HG02759 (cell line): Measurements from ENCODE around the gene MYO16.

Source experiments
- ATAC-seq: cut with Tn5 transposase; IDR thresholded peaks from one replicate; pipeline ENCODE4 v1.9.1; 2021; ENCODE audit warnings: mild to moderate bottlenecking, moderate library complexity; ENCODE audit not compliant: unreplicated experiment

Gene MYO16

DNA sequence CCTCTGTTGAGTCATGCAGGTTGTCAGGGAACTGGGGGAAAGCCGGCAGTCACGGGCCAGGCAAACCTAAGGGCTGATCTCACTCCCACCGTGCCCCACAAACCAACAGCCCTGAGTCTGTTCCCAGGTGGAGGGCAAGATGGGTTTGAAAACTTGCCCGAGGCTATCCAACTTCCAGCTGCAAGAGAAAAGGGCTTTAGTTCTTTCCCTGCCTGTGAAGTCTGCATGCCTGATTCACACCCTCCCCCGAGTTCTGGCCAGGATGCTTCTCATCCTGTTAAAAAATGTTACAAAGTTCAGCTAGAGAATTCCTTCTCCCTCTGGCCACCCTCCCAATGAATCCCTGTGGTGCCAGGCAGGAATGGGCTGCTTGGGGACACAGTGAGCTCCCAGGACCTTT lies 33.1 kb downstream of the MYO16 start:
- no peak for ATAC-seq

DNA sequence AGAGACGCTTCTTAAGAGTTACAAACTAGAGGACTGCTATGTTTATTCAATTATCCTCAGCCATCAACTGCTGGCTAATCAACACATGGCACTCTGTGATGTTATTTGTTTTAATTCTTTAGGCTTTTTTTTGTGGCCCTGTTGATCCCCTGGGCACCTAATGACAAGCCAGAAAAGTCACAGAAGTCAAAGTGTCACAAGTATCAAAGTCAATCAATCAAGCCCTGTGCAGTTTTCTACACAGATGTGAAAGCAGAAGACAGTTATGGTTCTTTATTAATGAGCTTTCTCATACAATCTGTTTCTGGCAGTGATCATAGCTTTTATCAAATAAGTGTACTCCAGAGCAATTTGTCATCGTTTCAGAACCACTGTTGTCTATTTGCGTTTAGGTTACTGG lies 34.3 kb downstream of the MYO16 start:
- ATAC-seq = no peak

DNA sequence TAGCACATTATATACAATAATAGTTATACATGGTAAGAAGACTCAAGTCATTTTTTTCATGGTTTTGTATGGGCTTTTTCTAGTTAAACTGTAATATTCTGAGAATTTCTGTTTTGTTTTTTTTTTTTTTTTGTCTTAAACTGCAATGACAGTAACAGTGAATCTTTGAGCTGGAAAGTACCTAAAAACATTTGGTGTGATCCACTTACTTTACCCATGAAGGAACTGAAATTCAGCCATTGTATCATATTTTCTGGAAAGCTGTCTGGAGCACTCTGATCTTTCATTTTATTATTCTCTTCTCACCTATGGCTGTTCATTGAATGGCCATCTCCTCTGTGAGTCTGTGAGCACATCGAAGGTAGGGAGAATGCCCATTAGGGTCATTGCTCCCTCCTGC lies 37.8 kb downstream of the MYO16 start:
- ATAC-seq = no peak

DNA sequence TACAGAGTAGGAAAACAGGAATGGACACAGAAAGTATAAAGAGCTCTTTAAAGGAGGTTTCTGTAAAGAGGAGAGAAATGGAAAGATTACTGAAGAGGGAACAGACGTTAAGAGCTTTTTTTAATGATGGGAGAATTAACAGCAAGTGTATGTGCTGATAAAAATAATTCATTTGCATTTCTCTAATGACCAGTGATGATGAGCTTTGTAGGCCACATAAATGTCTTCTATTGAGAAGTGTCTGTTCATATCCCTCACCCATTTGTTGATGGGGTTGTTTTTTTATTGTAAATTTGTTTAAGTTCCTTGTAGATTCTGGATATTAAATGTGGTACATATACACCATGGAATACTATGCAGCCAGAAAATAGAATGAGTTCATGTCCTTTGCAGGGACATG lies 40.0 kb downstream of the MYO16 start:
- no peak for ATAC-seq

DNA sequence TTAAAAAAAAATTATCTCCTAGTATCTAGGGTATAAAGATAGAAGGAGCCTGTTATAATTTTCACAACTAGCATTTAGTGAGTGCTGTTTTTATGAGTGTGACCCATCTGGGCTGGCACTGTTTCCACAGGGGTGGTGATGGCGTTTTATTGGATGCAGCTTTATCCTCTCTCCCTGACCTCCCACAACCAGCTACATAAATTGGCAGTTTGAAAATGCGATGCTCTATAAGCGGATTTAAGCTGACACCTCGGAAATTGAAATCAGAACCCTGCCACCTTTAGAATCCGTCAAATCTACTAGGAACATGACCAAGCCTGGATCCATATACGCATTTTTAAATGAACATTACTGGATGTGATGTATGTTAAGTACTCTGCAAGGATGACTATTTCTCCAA lies 44.9 kb downstream of the MYO16 start:
- ATAC-seq = no peak

DNA sequence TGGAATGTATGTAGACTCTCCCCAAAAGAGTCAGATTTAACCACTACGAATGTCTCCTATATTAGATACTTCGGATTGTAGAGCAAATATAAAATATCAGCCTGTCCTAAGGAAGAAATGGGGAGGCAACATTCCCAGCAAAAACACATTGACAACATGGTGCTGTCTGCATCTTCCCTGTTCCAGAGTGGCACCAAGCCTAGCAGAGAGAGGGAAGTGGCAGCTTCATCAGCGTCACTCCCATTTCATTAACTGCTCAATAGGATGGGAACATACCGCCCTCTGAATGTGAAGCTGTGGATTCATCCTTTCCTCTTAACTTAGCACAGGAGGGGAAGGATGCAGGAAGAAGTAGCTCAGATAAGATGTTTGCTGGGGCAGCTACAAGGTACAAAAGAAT lies 45.4 kb downstream of the MYO16 start:
- no peak for ATAC-seq

DNA sequence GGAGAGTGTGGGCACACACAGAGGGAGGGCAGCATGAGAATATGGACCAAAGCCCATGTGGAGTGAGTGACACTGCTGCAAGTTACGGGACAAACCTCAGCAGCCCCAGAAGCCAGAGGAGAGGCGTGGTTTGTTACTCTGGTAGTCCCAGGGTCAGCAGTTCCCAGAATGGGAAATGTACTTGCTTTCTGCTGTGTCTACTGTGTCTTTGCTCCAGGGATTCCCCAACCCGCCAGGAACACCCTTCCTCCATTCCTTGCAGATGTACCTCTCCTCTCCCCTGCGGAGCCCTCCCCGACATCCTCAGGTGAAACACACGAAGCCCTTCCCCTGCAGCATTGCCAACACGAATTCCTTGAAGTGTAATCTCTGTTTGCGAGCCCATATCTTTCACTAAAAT lies 47.2 kb downstream of the MYO16 start:
- no peak for ATAC-seq

DNA sequence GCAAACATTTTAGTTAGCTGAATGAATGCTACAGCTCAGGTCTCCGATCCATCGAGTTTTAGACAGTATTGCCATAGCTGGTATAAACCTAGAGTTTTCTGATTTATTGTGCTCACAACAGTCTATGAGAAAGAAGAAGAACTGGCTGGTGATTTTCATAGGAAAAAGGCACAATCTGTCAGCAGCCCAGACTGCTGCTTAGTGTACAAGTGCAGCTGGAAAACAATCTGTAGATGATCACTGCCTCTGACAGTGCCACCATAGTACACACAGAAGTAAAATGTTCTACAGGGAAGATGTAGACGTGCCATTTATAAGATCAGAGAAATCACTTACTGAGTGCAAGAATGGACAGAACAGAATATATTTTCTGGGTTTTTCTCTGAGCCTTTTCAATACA lies 48.4 kb downstream of the MYO16 start:
- no peak for ATAC-seq

DNA sequence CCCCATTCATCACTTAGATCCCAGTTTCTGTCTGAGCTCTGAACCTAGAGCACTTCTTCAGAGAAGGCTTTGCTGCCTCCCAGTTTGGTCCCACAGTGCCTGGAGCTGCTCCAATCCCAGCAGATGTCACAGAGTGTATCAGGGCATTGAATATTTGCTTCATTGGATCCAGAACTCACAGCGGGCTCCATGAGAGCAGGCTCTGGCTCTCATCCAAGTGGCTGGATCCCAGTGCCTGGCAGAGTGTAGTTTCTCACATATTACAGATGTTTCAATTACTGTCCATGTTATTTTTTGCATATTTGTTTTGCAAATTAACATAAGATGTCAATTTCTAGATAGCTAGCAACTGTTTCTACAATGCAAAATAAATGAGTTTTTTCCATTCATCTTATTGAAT lies 50.6 kb downstream of the MYO16 start:
- no peak for ATAC-seq

DNA sequence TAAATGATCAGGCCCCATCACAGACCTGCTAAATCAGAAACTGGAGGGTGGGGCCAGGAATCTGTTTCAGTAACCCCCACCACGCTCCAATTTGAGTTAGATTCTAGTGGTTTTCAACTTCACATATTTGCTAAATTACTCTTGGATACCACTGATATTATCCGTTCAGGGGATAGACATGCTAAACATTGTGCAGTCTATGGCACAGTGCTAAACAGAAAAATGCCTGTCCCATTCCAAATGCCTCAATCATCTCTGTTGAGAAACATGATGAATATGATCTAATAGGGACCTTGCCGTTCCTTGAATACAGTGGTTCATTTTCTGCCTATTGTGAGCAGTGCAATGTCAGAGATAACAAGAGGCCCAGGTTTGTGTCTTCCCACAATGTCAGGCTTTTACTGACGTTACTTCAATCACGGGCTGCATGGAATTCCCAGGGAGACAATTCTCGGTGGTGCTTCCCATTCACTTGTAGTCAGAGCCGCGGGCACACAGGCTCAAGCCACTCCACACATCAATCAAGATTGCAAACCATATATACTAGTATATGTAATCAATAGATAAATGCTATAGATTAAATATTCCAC lies 52.7 kb downstream of the MYO16 start:
- no peak for ATAC-seq

DNA sequence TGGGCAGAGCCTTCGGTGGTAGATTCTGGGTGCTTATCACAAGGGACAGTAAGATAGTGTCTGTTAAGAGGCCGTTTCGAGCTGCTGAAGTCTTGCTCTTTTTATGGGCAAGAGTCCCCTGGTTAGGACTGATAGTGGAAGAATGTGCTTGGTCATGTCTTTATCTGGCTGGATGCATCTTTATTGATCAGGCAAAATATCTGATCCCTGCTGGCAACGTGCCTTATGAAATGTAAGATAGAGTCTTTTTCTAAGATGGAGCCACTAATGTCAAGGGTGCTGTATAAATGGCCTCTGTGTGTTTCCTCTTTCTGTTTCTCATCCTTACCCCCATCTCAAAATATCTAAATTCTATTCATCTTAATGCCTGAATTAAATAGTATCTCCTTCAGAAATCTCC lies 53.3 kb downstream of the MYO16 start:
- ATAC-seq = no peak

DNA sequence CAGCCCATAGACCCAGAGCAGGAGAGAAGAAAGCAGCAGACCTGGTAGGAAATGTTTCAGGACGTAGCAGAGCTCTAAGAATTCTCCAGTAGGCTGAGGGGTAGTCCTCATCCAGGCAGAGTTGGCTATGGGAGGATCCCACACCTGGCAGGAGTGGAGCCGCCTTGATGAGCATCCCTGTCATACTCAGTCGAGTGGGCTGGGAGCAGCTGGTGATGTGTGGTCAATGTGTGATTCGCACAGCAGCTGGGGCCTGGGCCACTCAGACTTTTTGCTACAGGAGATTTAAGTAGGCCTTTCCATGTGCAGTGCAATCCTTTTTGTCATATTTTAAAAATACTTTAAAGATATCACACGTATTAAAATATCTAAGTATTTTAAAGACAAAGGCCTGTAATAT lies 56.6 kb downstream of the MYO16 start:
- ATAC-seq = no peak

DNA sequence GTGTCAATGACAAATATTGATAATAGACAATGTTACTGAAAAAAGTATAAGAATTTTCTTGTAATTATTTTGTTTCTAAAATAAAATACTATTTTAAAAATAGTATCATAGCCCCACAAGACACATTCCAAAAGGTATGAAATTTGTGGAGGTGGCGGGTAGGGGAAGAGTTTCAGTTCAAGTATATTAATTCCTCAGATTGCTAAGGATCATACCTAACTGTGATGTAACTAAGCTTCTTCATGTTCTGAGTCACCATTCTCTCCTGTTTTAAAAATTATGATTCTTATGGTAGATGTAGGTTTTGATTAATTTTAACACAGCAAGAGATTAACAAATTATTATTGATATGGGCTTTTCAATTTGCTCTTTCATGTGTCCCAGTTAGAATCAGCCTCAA lies 61.3 kb downstream of the MYO16 start:
- ATAC-seq = no peak

DNA sequence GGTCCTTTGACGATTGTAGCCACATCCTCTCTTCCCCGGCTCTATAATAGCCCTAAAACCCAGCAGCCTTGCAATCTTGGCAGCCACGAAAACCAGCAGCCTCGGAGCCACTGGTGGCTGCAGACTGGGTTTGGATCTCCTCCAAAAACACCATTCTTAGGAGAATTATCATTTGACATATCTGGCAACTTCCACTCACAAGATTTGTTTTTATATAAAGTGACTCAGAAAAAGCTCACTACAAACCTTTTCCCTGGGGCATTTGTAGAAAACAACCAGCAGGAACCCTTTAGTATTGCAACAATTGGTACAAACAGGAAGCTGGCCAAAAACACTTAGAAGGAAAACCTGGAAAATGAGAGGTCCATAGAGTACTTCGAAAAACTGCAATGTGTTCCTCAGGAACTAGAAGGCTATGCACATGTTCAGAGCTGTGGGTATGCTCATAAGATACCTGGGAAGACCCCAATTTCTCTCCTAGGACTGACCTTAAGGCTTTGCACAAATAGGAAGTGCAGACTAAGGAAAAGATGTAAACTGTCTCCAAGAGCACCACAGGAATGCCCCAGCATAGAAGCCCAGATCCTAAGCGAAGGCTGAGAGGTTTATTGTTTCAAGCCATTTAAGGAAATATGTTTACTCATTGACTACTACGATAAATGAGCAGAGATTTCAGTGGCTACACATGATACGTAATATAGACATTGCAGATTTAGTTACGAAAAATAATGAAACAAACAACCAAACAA lies 71.2 kb downstream of the MYO16 start:
- no peak for ATAC-seq

DNA sequence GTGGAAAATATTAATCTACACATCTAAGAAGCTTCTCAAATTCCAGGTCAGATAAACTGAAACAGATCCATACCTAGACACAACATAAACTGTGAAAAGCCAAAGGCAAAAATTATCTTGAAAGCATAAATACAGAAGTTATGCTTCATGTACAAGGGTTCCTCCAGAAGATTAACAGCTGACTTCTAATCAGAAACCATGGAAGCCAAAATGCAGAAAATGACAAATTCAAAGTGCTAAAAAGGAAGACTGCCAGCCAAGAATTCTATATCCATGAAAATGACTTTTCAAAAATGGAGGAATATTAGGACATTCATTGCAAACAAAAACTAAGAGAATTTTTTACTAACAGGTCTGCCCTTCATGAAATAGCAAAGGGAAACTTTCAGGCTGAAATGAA lies 72.8 kb downstream of the MYO16 start:
- ATAC-seq = no peak

DNA sequence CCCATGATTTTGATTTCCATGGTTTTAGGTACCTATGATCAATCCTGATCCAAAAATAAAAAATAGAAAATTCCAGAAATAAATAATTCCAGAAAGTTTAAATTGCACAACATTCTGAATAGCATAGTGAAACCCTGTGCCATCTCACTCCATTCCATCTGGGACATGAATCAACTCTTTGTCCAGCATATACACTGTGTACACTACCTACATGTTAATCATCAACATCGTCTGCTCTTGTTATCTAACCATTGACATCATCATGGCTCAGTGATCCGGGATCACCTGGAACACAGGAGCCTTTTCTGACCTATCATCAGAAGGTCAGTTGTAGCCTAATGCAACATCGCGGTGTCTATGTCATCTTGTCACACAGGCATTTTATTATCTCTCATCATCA lies 75.6 kb downstream of the MYO16 start:
- ATAC-seq = no peak

DNA sequence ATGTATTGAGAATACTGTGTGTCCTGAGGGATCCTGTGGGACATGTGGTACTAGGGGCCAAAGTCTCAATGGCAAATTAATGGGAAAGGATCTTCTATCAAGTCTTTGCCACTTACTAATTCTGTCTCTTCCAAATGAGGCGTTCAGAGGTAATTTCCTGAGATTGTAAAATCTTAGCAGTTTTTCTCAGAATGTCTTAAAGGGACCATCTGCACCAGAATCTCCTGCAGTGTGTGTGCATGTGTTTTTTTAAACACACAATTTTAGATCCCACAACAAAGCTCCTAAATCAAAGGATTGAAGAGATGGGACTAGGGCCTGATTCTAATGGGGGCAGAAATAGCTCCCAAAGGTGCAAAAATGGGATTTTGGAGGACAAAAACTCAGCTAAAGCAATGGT lies 78.2 kb downstream of the MYO16 start:
- ATAC-seq = no peak

DNA sequence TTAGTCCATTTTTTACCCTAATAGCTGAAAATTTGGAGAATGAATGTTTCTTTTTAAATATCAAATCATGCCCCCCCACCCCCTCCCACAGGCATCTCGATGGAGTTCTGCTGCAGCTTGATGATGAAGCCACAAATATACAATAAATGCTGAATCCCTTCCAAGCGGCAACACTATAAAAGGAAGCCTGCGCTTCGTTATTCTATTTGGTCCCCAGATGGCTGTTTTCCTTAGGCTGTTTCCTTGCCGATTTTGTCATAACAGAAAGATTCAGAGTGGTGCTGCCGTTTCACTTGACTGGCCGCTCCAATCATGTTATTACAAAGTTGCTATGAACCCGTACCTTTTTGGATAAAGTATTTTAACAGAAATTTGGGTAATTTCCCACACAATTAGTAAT lies 79.5 kb downstream of the MYO16 start:
- ATAC-seq = no peak

DNA sequence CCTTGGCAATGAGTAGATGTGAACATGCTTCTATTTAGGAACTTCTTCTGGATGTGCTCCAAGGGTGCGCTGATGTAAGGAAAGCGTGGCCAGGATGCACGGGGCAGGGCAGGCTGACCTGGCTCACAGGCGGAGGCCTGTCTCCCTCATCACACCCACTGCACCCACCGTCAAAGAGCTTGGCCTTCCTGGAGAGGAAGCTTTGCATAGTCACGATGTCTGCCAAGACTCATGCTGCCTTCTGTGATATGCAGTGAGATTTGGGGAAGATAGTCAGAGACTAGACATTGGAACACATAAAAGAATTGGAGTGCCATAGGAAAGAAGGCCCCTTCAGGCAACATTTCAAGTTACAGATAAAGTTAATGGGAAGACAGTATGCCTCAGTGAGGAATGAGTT lies 82.0 kb downstream of the MYO16 start:
- no peak for ATAC-seq

DNA sequence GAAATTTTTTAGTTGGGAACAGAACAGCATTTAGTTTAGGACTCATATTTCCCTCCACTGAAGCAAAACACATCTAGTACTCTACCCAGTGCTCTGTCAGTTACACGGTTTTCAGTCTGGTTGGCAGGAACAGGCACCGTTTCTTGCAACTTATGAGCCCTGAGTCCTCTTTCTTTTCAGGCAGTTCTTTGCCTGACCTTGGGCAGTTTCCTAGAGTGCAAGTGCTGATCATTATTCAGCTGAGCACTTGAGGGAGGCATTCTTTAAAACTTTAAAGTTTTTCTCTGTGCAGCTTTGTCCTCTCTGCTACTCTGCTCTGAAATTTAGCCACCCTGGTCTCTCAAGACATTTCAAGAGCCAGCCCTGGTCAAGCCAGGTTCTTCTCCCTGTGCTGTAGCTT lies 96.1 kb downstream of the MYO16 start:
- no peak for ATAC-seq

DNA sequence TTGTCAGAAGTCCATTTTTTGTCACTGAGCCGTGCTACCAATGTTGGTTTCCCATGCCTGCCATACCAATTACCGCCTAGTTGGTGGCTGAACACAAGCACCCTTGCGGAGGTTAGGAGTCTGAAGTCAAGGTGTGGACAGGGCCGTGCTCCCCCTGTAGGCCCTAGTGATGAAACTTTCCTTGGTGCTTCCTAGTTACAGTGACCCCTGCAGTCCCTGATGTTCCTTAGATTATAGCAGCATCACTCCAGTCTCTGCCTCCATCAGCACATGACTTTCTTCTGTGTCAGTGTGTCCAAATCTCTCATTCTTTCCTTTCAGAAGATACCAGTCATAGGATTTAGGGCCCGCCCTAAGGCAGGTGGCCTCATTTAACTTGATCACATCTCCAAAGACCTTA lies 99.0 kb downstream of the MYO16 start:
- no peak for ATAC-seq

DNA sequence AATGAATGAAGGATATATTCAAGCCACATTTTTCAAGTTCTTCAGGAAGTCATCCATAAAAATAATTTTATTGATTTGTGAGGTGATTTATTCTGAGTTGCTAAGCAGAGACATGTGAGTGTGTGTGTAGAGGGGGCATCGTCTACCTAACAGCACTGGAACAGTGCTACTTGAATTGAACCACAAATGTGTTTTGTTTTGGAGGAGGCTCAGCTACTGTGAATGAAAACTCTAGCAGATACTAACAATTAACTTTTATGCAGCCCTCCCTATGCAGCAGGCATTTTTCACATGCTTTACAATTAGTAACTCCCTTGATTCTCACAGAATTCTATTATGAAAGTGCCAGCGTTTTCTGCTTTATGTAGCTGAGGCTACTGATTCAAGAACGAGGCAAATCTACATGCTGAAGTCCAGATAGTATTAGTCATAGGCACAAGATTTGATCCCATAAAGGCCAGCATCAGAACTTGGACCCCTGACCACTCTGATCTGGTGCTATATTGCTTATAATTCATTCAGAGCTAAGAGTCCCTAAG lies 103.7 kb downstream of the MYO16 start:
- no peak for ATAC-seq

DNA sequence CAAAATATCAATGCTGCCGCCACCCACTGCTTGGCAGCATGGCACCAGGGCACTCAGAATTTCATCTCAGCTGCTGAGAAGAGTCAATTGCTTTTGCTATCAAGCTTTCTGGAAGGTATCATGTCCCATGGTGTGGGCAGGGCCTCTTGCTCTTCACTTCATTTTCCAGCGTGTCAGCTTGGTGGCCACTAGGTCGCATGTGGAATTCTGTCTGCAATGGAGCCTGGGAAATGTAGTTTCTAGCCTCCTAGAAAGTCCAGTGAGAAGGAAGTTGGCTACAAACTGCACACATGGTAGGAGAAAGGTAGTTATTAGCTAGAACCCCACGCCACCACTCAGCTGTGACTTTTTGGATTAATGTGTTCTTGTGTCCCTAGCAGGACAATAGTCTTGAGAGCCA lies 105.3 kb downstream of the MYO16 start:
- no peak for ATAC-seq
